ENCODE results near the gene MON1A.
A peak's percentile ranks its signal among the peaks of the same experiment; 100 is the strongest.

Gene MON1A

GRCh38 chr3:49877716-49878115 lies 51.9 kb downstream of the MON1A start:
- Histone ChIP-seq H3K79me2 (ENCODE audit: control insufficient read depth, insufficient read depth, low read length, poor library complexity) (no peaks in the 10 kb centered on the region), H3K14ac (ENCODE audit: low read length) (no peak overlapping the region), H3K23ac (ENCODE audit: low read length) (no peak overlapping the region), H3K4me3 (ENCODE audit: low read depth, low read length) (no peak overlapping the region), H4K91ac (ENCODE audit: low read depth, low read length) (no peak overlapping the region), H4K8ac (ENCODE audit: low read depth, low read length) (no peak overlapping the region), H3K4me2 (ENCODE audit: low read length) (no peak overlapping the region), H3K27me3 (ENCODE audit: insufficient read depth, low read length) (no peaks in the 10 kb centered on the region), H3K4me1 (ENCODE audit: control insufficient read depth in 1 of 2, insufficient read depth in 2 of 2, low read length in 2 of 2) (no peaks in the 10 kb centered on the region), H3K18ac (ENCODE audit: low read length) (no peak overlapping the region), H2AK5ac (ENCODE audit: low read length) (no peak overlapping the region), H3K27ac (ENCODE audit: low read depth, low read length) (no peak overlapping the region), H2BK5ac (ENCODE audit: low read depth, low read length, poor library complexity) (no peak overlapping the region), H3K4ac (ENCODE audit: low read depth, low read length) (no peak overlapping the region), H2BK12ac (ENCODE audit: low read length) (no peak overlapping the region), H2AFZ (ENCODE audit: insufficient read depth, low read length, poor library complexity) (no peak overlapping the region), H3K9ac (ENCODE audit: low read length) (no peak overlapping the region), H3K36me3 (ENCODE audit: control insufficient read depth in 1 of 2, insufficient read depth in 2 of 2, low read length in 2 of 2) (no peaks in the 10 kb centered on the region), H3K79me1 (ENCODE audit: low read length) (no peaks in the 10 kb centered on the region), H2BK120ac (ENCODE audit: insufficient read depth, low read length, poor library complexity) (no peak overlapping the region), H4K12ac (ENCODE audit: low read depth, low read length) (no peak overlapping the region), H3K9me3 (ENCODE audit: insufficient read depth, low read depth, low read length) (peaks cover 3% of the 10 kb centered on the region)
- DNase-seq, result no peak
- no CpG with 5 or more reads among the region's 2 CpGs for WGBS (ENCODE audit: extremely low coverage, insufficient coverage, insufficient read length)

DNA sequence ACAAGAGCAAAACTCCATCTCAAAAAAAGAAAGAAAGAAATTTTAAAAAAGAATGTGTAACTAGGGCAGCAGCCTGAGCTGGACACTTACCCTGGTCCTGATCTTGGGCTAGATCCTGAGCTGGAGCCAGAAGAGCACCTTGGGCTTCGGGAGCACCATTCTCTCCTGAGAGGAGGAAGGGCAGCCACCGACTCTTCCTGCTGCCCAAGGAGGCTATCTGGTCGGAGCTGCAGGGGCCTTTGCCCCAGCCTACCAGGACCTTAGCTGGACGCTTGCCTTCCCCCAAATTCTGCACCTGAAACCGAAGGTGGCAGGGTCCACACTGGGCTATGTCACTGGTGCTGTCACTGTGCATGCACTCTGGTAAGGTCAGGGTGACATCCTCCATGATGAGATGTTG lies 53.0 kb downstream of the MON1A start:
- Histone ChIP-seq H3K14ac (ENCODE audit: low read length) (no peak overlapping the region), H3K9me3 (ENCODE audit: insufficient read depth, low read depth, low read length) (peaks cover 3% of the 10 kb centered on the region), H3K18ac (ENCODE audit: low read length) (no peak overlapping the region), H2BK12ac (ENCODE audit: low read length) (no peak overlapping the region), H3K27me3 (ENCODE audit: insufficient read depth, low read length) (peaks cover 3% of the 10 kb centered on the region), H3K9ac (ENCODE audit: low read length) (no peak overlapping the region), H4K8ac (ENCODE audit: low read depth, low read length) (no peak overlapping the region), H3K23ac (ENCODE audit: low read length) (no peak overlapping the region), H4K12ac (ENCODE audit: low read depth, low read length) (no peak overlapping the region), H3K4me3 (ENCODE audit: low read depth, low read length) (no peak overlapping the region), H2AFZ (ENCODE audit: insufficient read depth, low read length, poor library complexity) (no peak overlapping the region), H3K79me1 (ENCODE audit: low read length) (no peaks in the 10 kb centered on the region), H4K91ac (ENCODE audit: low read depth, low read length) (no peak overlapping the region), H2BK120ac (ENCODE audit: insufficient read depth, low read length, poor library complexity) (no peak overlapping the region), H3K4me1 (ENCODE audit: control insufficient read depth in 1 of 2, insufficient read depth in 2 of 2, low read length in 2 of 2) (no peaks in the 10 kb centered on the region), H3K4ac (ENCODE audit: low read depth, low read length) (no peak overlapping the region), H3K27ac (ENCODE audit: low read depth, low read length) (no peak overlapping the region), H3K4me2 (ENCODE audit: low read length) (no peak overlapping the region), H2BK5ac (ENCODE audit: low read depth, low read length, poor library complexity) (no peak overlapping the region), H3K36me3 (ENCODE audit: control insufficient read depth in 1 of 2, insufficient read depth in 2 of 2, low read length in 2 of 2) (no peaks in the 10 kb centered on the region), H2AK5ac (ENCODE audit: low read length) (no peak overlapping the region), H3K79me2 (ENCODE audit: control insufficient read depth, insufficient read depth, low read length, poor library complexity) (no peaks in the 10 kb centered on the region)
- no CpG with 5 or more reads among the region's 5 CpGs for WGBS (ENCODE audit: extremely low coverage, insufficient coverage, insufficient read length)
- no peak for DNase-seq

DNA sequence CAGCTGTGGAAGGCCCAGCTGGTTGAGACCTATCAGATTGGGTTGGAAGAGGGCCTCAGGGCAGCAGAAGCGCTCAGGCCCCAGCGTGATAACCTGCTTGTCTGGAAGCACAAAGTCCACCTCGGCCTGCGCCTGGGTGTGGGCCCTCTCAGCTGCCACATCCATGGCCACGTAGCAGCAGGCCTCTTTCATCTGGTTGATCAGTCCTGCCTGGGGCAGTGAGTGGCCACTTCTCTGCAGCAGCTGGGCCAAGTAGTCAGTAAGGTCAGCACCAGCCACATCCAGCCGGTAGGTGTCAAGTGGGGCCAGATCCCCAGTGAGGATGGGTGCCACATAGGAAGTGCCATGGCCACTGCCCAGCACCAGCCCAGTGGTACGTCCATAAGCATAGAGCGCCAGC lies 56.0 kb downstream of the MON1A start:
- no peaks in the 10 kb centered on the region for H3K36me3 ChIP-seq (ENCODE audit: control insufficient read depth in 1 of 2, insufficient read depth in 2 of 2, low read length in 2 of 2)
- H2BK120ac ChIP-seq (ENCODE audit: insufficient read depth, low read length, poor library complexity), result no peak overlapping the region
- H2BK5ac ChIP-seq (ENCODE audit: low read depth, low read length, poor library complexity), result no peak overlapping the region
- H3K4ac ChIP-seq (ENCODE audit: low read depth, low read length), result no peak overlapping the region
- no peak overlapping the region for H4K12ac ChIP-seq (ENCODE audit: low read depth, low read length)
- WGBS (ENCODE audit: extremely low coverage, insufficient coverage, insufficient read length), result no CpG with 5 or more reads among the region's 8 CpGs
- no peak overlapping the region for H4K8ac ChIP-seq (ENCODE audit: low read depth, low read length)
- no peak overlapping the region for H2AK5ac ChIP-seq (ENCODE audit: low read length)
- no peaks in the 10 kb centered on the region for H3K79me2 ChIP-seq (ENCODE audit: control insufficient read depth, insufficient read depth, low read length, poor library complexity)
- H4K91ac ChIP-seq (ENCODE audit: low read depth, low read length), result no peak overlapping the region
- no peak overlapping the region for H3K14ac ChIP-seq (ENCODE audit: low read length)
- H3K79me1 ChIP-seq (ENCODE audit: low read length), result no peaks in the 10 kb centered on the region
- H3K9me3 ChIP-seq (ENCODE audit: insufficient read depth, low read depth, low read length), result peaks cover 6% of the 10 kb centered on the region
- peak; percentile 71 to 85 for DNase-seq
- no peak overlapping the region for H3K27ac ChIP-seq (ENCODE audit: low read depth, low read length)
- no peak overlapping the region for H3K4me3 ChIP-seq (ENCODE audit: low read depth, low read length)
- no peak overlapping the region for H3K18ac ChIP-seq (ENCODE audit: low read length)
- no peak overlapping the region for H3K4me2 ChIP-seq (ENCODE audit: low read length)
- peaks cover 4 to 6% of the 10 kb centered on the region in 2 experiments for H3K4me1 ChIP-seq (ENCODE audit: control insufficient read depth in 1 of 2, insufficient read depth in 2 of 2, low read length in 2 of 2)
- H3K23ac ChIP-seq (ENCODE audit: low read length), result no peak overlapping the region
- no peak overlapping the region for H3K9ac ChIP-seq (ENCODE audit: low read length)
- no peak overlapping the region for H2BK12ac ChIP-seq (ENCODE audit: low read length)
- H3K27me3 ChIP-seq (ENCODE audit: insufficient read depth, low read length), result peaks cover 22% of the 10 kb centered on the region
- no peak overlapping the region for H2AFZ ChIP-seq (ENCODE audit: insufficient read depth, low read length, poor library complexity)

DNA sequence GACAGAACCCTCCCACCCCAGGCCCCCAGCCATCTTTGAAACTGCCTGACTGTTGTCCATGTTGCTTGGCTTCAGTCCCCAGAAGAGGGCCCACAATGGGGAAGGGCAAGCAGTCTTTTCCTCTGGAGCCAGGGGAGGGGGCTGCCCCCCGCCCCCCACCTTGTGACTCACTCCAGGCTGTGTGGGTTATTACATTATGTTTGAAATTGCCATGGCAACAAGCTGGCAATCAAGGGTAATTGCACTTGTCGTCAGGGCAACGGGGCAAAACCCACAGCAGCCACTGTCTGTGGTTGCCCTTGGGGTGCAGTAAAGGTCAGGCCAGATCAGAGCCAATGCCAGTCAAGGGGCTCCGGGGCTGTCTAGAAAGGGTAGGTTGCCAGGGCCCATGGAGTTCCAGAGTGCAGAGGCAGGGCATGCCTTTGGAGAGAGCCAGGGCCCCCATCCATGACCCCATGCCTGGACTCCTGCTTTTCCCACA lies 56.8 kb downstream of the MON1A start:
- Histone ChIP-seq H2BK12ac (ENCODE audit: low read length) (no peak overlapping the region), H4K91ac (ENCODE audit: low read depth, low read length) (no peak overlapping the region), H3K23ac (ENCODE audit: low read length) (no peak overlapping the region), H3K4ac (ENCODE audit: low read depth, low read length) (no peak overlapping the region), H3K27me3 (ENCODE audit: insufficient read depth, low read length) (peaks cover 27% of the 10 kb centered on the region), H3K79me1 (ENCODE audit: low read length) (no peaks in the 10 kb centered on the region), H3K4me1 (ENCODE audit: control insufficient read depth in 1 of 2, insufficient read depth in 2 of 2, low read length in 2 of 2) (peaks cover 4 to 6% of the 10 kb centered on the region in 2 experiments), H3K18ac (ENCODE audit: low read length) (no peak overlapping the region), H3K79me2 (ENCODE audit: control insufficient read depth, insufficient read depth, low read length, poor library complexity) (no peaks in the 10 kb centered on the region), H3K9ac (ENCODE audit: low read length) (no peak overlapping the region), H2BK5ac (ENCODE audit: low read depth, low read length, poor library complexity) (no peak overlapping the region), H3K27ac (ENCODE audit: low read depth, low read length) (no peak overlapping the region), H2AK5ac (ENCODE audit: low read length) (no peak overlapping the region), H3K9me3 (ENCODE audit: insufficient read depth, low read depth, low read length) (peaks cover 6% of the 10 kb centered on the region), H4K8ac (ENCODE audit: low read depth, low read length) (no peak overlapping the region), H2AFZ (ENCODE audit: insufficient read depth, low read length, poor library complexity) (no peak overlapping the region), H2BK120ac (ENCODE audit: insufficient read depth, low read length, poor library complexity) (no peak overlapping the region), H3K4me3 (ENCODE audit: low read depth, low read length) (no peak overlapping the region), H3K4me2 (ENCODE audit: low read length) (no peak overlapping the region), H3K14ac (ENCODE audit: low read length) (no peak overlapping the region), H3K36me3 (ENCODE audit: control insufficient read depth in 1 of 2, insufficient read depth in 2 of 2, low read length in 2 of 2) (no peaks in the 10 kb centered on the region), H4K12ac (ENCODE audit: low read depth, low read length) (no peak overlapping the region)
- DNase-seq, result no peak
- no CpG with 5 or more reads among the region's 4 CpGs for WGBS (ENCODE audit: extremely low coverage, insufficient coverage, insufficient read length)
